Sigmoid colon (tissue), 7 donors: ENCODE results near the gene KIAA1217. TPM values are rescaled to one million over a fixed set of nuclear protein-coding genes. Genes with fewer than 3 reads are reported as not detected.

Experiments used
- DNase-seq: peaks from one replicate; pipeline ENCODE4 v3.0.0-alpha.2; 2019
- H3K27ac ChIP-seq, 4 donors: fragments of 200-600 bp; sonication (generic); one replicate each; pipeline ENCODE4 v1.5.1; 2016 to 2019; ENCODE audit warnings: mild to moderate bottlenecking in 1 of 4
- H3K27me3 ChIP-seq, 3 donors: fragments of 200-600 bp; sonication (generic); one replicate each; pipeline ENCODE4 v1.5.1; 2019; ENCODE audit warnings: mild to moderate bottlenecking in 1 of 3
- H3K36me3 ChIP-seq, 4 donors: fragments of 200-600 bp; sonication (generic); one replicate each; pipeline ENCODE4 v1.5.1; 2016 to 2019
- H3K4me1 ChIP-seq, 4 donors: fragments of 200-600 bp; sonication (generic); one replicate each; pipeline ENCODE4 v1.5.1; 2017 to 2019
- H3K4me3 ChIP-seq, 4 donors: fragments of 200-600 bp; sonication (generic); one replicate each; pipeline ENCODE4 v1.5.1; 2017 to 2019; ENCODE audit warnings: mild to moderate bottlenecking in 2 of 4, moderate library complexity in 1 of 4
- H3K9me3 ChIP-seq, 4 donors: fragments of 200-600 bp in 3 of 4; sonication (generic) in 3 of 4; one replicate each; pipeline versions ENCODE4 v1.5.1 to v1.6.1; 2013 to 2019
- EP300 ChIP-seq, 4 donors: sonication (generic); formaldehyde crosslinking; IDR thresholded peaks; one replicate each; pipeline ENCODE4 v1.6.1; 2017; ENCODE audit warnings: antibody characterized with exemption in 4 of 4
- POLR2A ChIP-seq, 2 donors: fragments of 450-650 bp; IDR thresholded peaks; one replicate each; pipeline ENCODE4 v1.6.1; 2016; ENCODE audit warnings: antibody characterized with exemption in 2 of 2, mild to moderate bottlenecking in 2 of 2, moderate library complexity in 2 of 2
- POLR2AphosphoS5 ChIP-seq, 4 donors: sonication (generic); formaldehyde crosslinking; IDR thresholded peaks; one replicate each; pipeline ENCODE4 v1.6.1; 2017; ENCODE audit warnings: antibody characterized with exemption in 4 of 4
- WGBS, 2 donors: extraction: QIAGEN DNeasy Blood & Tissue Kit; methylation state at CpG; one replicate each; pipeline ENCODE4 v1.1.7; 2013; 5-methylcytosine and 5-hydroxymethylcytosine counted together
- intact Hi-C: fragments of 100-400 bp; cut with DNase I; formaldehyde crosslinking; loops from one replicate; pipeline ENCODE4 v1.15.1; 2023
- polyA plus RNA-seq, 3 donors: library from polyadenylated mRNA; stranded (reverse); fragments of 200-250 nt; gene quantifications; one replicate each; pipeline ENCODE4 v1.2.3, GENCODE V29; 2013
- total RNA-seq, 4 donors: library from RNA; depleted of rRNA; stranded (reverse); fragments of >200 nt; gene quantifications; one replicate each; pipeline ENCODE4 v1.1.0, GENCODE V29; 2016
- TF ChIP-seq, protein P1 (sequence below), 4 experiments: fragments of 450-650 bp in 3 of 4; fragments of 200-600 bp in 1 of 4; IDR thresholded peaks; one replicate each; pipeline ENCODE4 v1.5.1; 2016 to 2019; ENCODE audit warnings: antibody characterized with exemption in 4 of 4, mild to moderate bottlenecking in 3 of 4, moderate library complexity in 2 of 4
- donor health status: healthy with polysubstance abuse.
- donor health status: Bipolar disorder and iron deficiency.
- donor health status: healthy.

Gene KIAA1217
- total and polyA plus RNA-seq, 7 donors: 7.6 to 31.9 (median 15.0) TPM

- Histone ChIP-seq H3K27me3 (no peaks in the 10 kb centered on the region), H3K4me3 (no peak overlapping the region), H3K36me3 (no peaks in the 10 kb centered on the region), H3K4me1 (peaks cover 0 to 19% (median 9%) of the 10 kb centered on the region in 4 donors), H3K9me3 (no peaks in the 10 kb centered on the region), H3K27ac (peak overlapping the region in 2 of 4 donors; percentile 42 to 49)
- no peak for DNase-seq
- TF ChIP-seq POLR2A (IDR thresholded peaks at IDR 0.05) (no peak), POLR2AphosphoS5 (IDR thresholded peaks at IDR 0.05) (no peak), EP300 (IDR thresholded peaks at IDR 0.05) (no peak)
- TF ChIP-seq, protein P1, sequence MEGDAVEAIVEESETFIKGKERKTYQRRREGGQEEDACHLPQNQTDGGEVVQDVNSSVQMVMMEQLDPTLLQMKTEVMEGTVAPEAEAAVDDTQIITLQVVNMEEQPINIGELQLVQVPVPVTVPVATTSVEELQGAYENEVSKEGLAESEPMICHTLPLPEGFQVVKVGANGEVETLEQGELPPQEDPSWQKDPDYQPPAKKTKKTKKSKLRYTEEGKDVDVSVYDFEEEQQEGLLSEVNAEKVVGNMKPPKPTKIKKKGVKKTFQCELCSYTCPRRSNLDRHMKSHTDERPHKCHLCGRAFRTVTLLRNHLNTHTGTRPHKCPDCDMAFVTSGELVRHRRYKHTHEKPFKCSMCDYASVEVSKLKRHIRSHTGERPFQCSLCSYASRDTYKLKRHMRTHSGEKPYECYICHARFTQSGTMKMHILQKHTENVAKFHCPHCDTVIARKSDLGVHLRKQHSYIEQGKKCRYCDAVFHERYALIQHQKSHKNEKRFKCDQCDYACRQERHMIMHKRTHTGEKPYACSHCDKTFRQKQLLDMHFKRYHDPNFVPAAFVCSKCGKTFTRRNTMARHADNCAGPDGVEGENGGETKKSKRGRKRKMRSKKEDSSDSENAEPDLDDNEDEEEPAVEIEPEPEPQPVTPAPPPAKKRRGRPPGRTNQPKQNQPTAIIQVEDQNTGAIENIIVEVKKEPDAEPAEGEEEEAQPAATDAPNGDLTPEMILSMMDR (IDR thresholded peaks at IDR 0.05): no peak
- intact Hi-C loops: no loop called here
- WGBS, 2 donors: 54 to 79% methylated on average over 4 of the region's 4 CpGs
These were observed 134.7 kb downstream of the KIAA1217 start for GRCh38 chr10:24343686-24344085.

DNA sequence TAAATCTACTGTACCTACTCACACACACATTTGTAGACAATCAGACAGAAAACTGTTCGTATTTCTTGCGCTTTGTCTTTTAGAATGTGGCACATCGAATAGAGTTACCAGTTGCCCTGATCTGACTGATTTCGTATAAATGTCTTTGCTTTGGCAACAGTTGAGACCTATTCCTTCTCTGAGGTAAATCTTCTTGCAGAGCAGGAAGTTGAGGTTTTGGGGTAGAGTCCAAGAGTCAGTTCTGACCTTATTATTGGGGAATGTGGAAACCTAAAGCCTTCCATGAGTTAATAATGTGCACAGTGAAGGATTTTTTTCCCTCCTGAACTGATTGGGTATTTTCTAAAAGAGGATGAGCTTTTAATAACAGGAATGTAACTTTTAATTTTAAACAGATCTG, 135.3 kb downstream of the KIAA1217 start:
- TF ChIP-seq, protein P1 (IDR thresholded peaks at IDR 0.05): no peak
- TF ChIP-seq EP300 (IDR thresholded peaks at IDR 0.05) (no peak), POLR2A (IDR thresholded peaks at IDR 0.05) (no peak), POLR2AphosphoS5 (IDR thresholded peaks at IDR 0.05) (no peak)
- no peaks in the 10 kb centered on the region for H3K27me3 ChIP-seq
- intact Hi-C loops: no loop called here
- H3K4me1 ChIP-seq: peaks cover 0 to 19% (median 9%) of the 10 kb centered on the region in 4 donors
- peak overlapping the region; percentile 0 to 49 (median 44) for H3K27ac ChIP-seq
- no peaks in the 10 kb centered on the region for H3K36me3 ChIP-seq
- no peak overlapping the region for H3K4me3 ChIP-seq
- DNase-seq: no peak
- H3K9me3 ChIP-seq: no peaks in the 10 kb centered on the region
- WGBS, 2 donors: 57 to 72% methylated on average over 4 of the region's 4 CpGs

DNA sequence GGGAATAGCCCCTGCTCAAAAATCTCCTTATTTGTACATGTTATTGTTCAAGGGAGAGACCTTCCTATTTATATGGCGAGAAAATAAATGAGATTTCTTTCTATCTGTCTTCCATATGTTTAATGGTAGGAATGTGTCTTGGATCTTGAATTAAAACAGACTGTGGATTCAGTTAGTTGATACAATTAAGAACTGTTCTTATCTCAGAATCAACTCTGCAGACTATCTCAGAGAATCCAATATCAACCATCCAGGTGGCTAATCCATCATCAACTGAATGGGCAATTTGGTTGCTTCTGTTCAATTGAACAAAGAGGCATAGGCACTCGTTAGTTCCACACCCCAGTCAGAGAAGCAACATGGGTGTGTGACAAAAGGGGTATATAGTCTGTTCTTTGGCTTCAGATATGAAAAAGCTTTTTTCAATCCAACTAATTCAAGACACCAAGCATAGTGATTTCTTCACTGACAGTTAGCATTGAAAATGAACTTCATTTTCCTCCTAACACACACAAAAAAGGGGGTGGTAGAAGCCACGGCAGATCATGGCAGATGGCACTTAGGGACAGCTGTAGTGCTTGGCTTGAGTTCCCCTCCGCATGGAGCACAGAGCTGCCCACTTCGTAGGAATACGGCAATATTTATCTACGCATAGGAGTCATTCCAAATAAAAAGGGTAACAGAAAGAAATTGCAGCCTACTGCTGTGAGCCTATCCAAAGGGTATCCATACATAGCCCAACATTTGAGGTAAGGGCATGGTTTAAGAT, 135.9 kb downstream of the KIAA1217 start:
- intact Hi-C loops: no loop called here
- H3K36me3 ChIP-seq: no peaks in the 10 kb centered on the region
- no peak for DNase-seq
- H3K4me1 ChIP-seq: peaks cover 0 to 25% (median 9%) of the 10 kb centered on the region in 4 donors
- no peaks in the 10 kb centered on the region for H3K9me3 ChIP-seq
- no peaks in the 10 kb centered on the region for H3K27me3 ChIP-seq
- no peak for TF ChIP-seq POLR2A (IDR thresholded peaks at IDR 0.05)
- TF ChIP-seq, protein P1 (IDR thresholded peaks at IDR 0.05): no peak
- no peak for TF ChIP-seq EP300 (IDR thresholded peaks at IDR 0.05)
- H3K27ac ChIP-seq: peak overlapping the region; percentile 0 to 49 (median 44)
- no peak overlapping the region for H3K4me3 ChIP-seq
- 88 to 89% methylated on average over 7 of the region's 7 CpGs for WGBS, 2 donors

DNA sequence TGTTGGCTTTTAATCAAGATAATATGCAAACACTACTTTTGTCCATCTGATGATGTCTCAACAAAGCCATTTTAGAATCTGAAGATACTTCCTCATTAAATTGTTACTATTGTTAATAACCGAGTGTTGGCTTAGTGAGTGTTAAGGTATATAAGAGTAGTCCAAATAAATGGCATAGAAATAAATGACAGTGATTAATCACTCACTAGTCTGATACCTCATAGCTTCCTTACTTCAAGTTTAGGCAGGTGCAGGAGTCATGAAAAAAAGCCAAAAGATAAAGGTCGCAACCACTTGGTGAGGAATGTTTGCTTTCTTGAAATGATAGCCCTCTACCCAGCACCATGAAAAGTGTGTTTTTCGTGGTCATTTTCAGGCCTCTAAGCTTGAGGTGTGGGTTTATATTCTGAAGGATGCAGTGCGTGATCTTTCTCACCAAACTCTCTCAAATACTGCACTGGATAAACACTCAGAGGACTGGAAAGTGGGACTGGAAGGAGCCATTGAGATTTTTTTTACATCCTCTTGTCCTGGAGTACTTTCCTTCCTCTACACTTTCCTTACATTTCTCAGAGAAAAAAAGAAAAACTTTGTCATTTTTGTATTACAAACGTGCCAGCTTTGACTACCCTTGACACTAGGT, 138.1 kb downstream of the KIAA1217 start:
- Histone ChIP-seq H3K4me1 (peaks cover 0 to 31% (median 4%) of the 10 kb centered on the region in 4 donors), H3K9me3 (no peaks in the 10 kb centered on the region), H3K27ac (no peak overlapping the region), H3K27me3 (no peaks in the 10 kb centered on the region), H3K4me3 (no peak overlapping the region), H3K36me3 (no peaks in the 10 kb centered on the region)
- no peak for DNase-seq
- intact Hi-C loops: no loop called here
- TF ChIP-seq EP300 (IDR thresholded peaks at IDR 0.05) (no peak), POLR2AphosphoS5 (IDR thresholded peaks at IDR 0.05) (no peak), POLR2A (IDR thresholded peaks at IDR 0.05) (no peak)
- TF ChIP-seq, protein P1 (IDR thresholded peaks at IDR 0.05): no peak
- 61 to 74% methylated on average over 5 of the region's 5 CpGs for WGBS, 2 donors
